K562 (cell line): ENCODE results near the gene ARHGEF7. TPM values are rescaled to one million over a fixed set of nuclear protein-coding genes. Genes with fewer than 3 reads are reported as not detected.

ENCODE experiments used
- ATAC-seq: fragments of 200-7000 bp; cut with Tn5 transposase; 3 replicates; pipeline ENCODE4 v1.9.1; 2020; ENCODE audit warnings: moderate library complexity
- BruUV-seq: library from RNA; stranded (reverse); fragments of 400-500 nt; replicated peaks from 2 replicates; lab custom pipeline; 2021; lab: Mats Ljungman, UMichigan
- CTCF ChIA-PET: fragments of 300-600 bp; formaldehyde crosslinking; extraction: SDS; loops from one replicate; lab custom pipeline; 2021; ENCODE audit warnings: low intra/inter-chr PET ratio; lab: Yijun Ruan, JAX
- POLR2A ChIA-PET: fragments of 300-600, 350-650 bp; sonication (Branson Sonifier 250); formaldehyde crosslinking; extraction: SDS; loops from one replicate; lab custom pipeline; 2021; ENCODE audit warnings: antibody characterized with exemption, inconsistent platforms; lab: Yijun Ruan, JAX
- DNase-seq, 4 experiments: peaks; one replicate each; pipeline versions ENCODE4 v3.0.0 to v3.0.0-alpha.2; 2011 to 2018; ENCODE audit warnings: low spot score in 3 of 4, mixed read lengths in 3 of 4; ENCODE audit errors: extremely low read depth in 1 of 4
- FAIRE-seq: peaks from 2 replicates; lab custom pipeline; 2011; peaks lifted over from hg19 to GRCh38; lab: Jason Lieb, UNC
- H2AFZ ChIP-seq: 2 replicates; pipeline ENCODE4 v1.6.0; 2011; ENCODE audit warnings: low read depth, low read length, control low read depth, inconsistent platforms
- H3K27ac ChIP-seq: fragments of 200-600 bp; 3 replicates; pipeline ENCODE4 v1.8.0; 2011; ENCODE audit warnings: low read depth, mild to moderate bottlenecking, control low read depth, inconsistent platforms, low read length, moderate library complexity, mixed read lengths; ENCODE audit errors: extremely low read depth
- H3K27me3 ChIP-seq, 2 experiments: fragments of 300-600 bp in 1 of 2; 2 replicates in 1 of 2; 3 replicates in 1 of 2; pipeline versions ENCODE4 v1.6.0 to v1.8.0; 2011; ENCODE audit warnings: inconsistent platforms in 2 of 2, low read length in 2 of 2, mild to moderate bottlenecking in 1 of 2, mixed read lengths in 1 of 2, moderate library complexity in 1 of 2; ENCODE audit not compliant: control insufficient read depth in 2 of 2, insufficient read depth in 2 of 2
- H3K36me3 ChIP-seq: fragments of 300-600 bp; 3 replicates; pipeline ENCODE4 v1.8.0; 2011; ENCODE audit warnings: mild to moderate bottlenecking, low read length, inconsistent platforms; ENCODE audit not compliant: control insufficient read depth, insufficient read depth
- H3K4me1 ChIP-seq, 2 experiments: fragments of 200-600 bp in 1 of 2; replicated peaks in 1 of 2; 2 replicates in 1 of 2; 3 replicates in 1 of 2; pipeline versions ENCODE4 v1.5.1 to v1.8.0; 2011; ENCODE audit warnings: inconsistent platforms in 2 of 2, low read length in 2 of 2, mild to moderate bottlenecking in 1 of 2, mixed read lengths in 1 of 2, moderate library complexity in 1 of 2; ENCODE audit not compliant: control insufficient read depth in 2 of 2, insufficient read depth in 2 of 2
- H3K4me2 ChIP-seq: 2 replicates; pipeline ENCODE4 v1.6.1; 2011; ENCODE audit warnings: low read length, control low read depth, inconsistent platforms, mixed read lengths; ENCODE audit not compliant: insufficient read depth
- H3K4me3 ChIP-seq: fragments of 200-600 bp; sonication (generic), shearing (Covaris generic); 2 replicates; pipeline ENCODE4 v1.5.1; 2016; ENCODE audit warnings: control low read depth, inconsistent platforms
- H3K79me2 ChIP-seq: fragments of 200-600 bp; 3 replicates; pipeline ENCODE4 v1.8.0; 2011; ENCODE audit warnings: low read length, inconsistent platforms; ENCODE audit not compliant: control insufficient read depth, insufficient read depth
- H3K9ac ChIP-seq, 2 experiments: 2 replicates each; pipeline versions ENCODE4 v1.6.0 to v1.6.1; 2011; ENCODE audit warnings: low read depth in 2 of 2, low read length in 2 of 2, control low read depth in 1 of 2, inconsistent platforms in 1 of 2, mild to moderate bottlenecking in 1 of 2, mixed read lengths in 1 of 2; ENCODE audit not compliant: insufficient read depth in 1 of 2
- H3K9me1 ChIP-seq: one replicate; pipeline ENCODE4 v1.6.0; 2011; ENCODE audit warnings: inconsistent platforms, mild to moderate bottlenecking, low read length, moderate library complexity; ENCODE audit not compliant: control insufficient read depth, insufficient read depth
- H3K9me3 ChIP-seq: replicated peaks from 2 replicates; pipeline ENCODE4 v1.5.1; 2011; ENCODE audit warnings: low read depth, low read length, inconsistent platforms; ENCODE audit not compliant: control insufficient read depth, insufficient read depth
- H4K20me1 ChIP-seq: replicated peaks from 2 replicates; pipeline ENCODE4 v1.6.1; 2011; ENCODE audit warnings: low read length, inconsistent platforms, mixed read lengths; ENCODE audit not compliant: control insufficient read depth, insufficient read depth
- CHD4 ChIP-seq: fragments of 200-600 bp; sonication (generic); IDR thresholded peaks from 3 replicates; pipeline ENCODE4 v1.6.1; 2012; ENCODE audit warnings: low read depth, mild to moderate bottlenecking, mixed read lengths, low read length, inconsistent platforms; ENCODE audit not compliant: insufficient read depth, insufficient replicate concordance, poor library complexity, severe bottlenecking
- CTCF ChIP-seq, 3 experiments: IDR thresholded peaks in 2 of 3; conservative IDR thresholded peaks in 1 of 3; 2 replicates each; pipeline ENCODE4 v1.5.1; 2011 to 2012; ENCODE audit warnings: low read length in 3 of 3, mild to moderate bottlenecking in 3 of 3, control low read depth in 2 of 3, improper control_type of control experiment in 1 of 3, inconsistent platforms in 1 of 3, low read depth in 1 of 3, mixed read lengths in 1 of 3, moderate library complexity in 1 of 3; ENCODE audit not compliant: insufficient read depth in 2 of 3
- GTF2B ChIP-seq: IDR thresholded peaks from 2 replicates; pipeline ENCODE4 v1.6.1; 2011; ENCODE audit not compliant: insufficient read length; ENCODE audit errors: extremely low read depth
- HDAC1 ChIP-seq, 2 experiments: fragments of 450-650 bp; IDR thresholded peaks; 2 replicates each; pipeline ENCODE4 v1.6.1; 2016 to 2017; ENCODE audit warnings: inconsistent platforms in 1 of 2, mild to moderate bottlenecking in 1 of 2, moderate library complexity in 1 of 2
- MAZ ChIP-seq, 2 experiments: fragments of 450-650 bp in 1 of 2; sonication (generic) in 1 of 2; formaldehyde crosslinking; IDR thresholded peaks in 1 of 2; conservative IDR thresholded peaks in 1 of 2; 2 replicates each; pipeline versions ENCODE4 v1.4.0 to v1.5.0; 2020; ENCODE audit warnings: mild to moderate bottlenecking in 1 of 2, missing genetic modification reagents in 1 of 2
- NRF1 ChIP-seq, 2 experiments: fragments of 450-650 bp; IDR thresholded peaks in 1 of 2; conservative IDR thresholded peaks in 1 of 2; 2 replicates each; pipeline ENCODE4 v1.6.1; 2014; ENCODE audit warnings: mild to moderate bottlenecking in 2 of 2
- PBX2 ChIP-seq, 2 experiments: IDR thresholded peaks in 1 of 2; conservative IDR thresholded peaks in 1 of 2; 2 replicates each; pipeline ENCODE4 v1.6.1; 2016; ENCODE audit warnings: low read depth in 2 of 2, mild to moderate bottlenecking in 1 of 2, missing compliant biosample characterization in 1 of 2, missing genetic modification characterization in 1 of 2, moderate library complexity in 1 of 2
- SIRT6 ChIP-seq: IDR thresholded peaks from one replicate; pipeline ENCODE4 v1.6.1; 2012; ENCODE audit warnings: low read depth, mild to moderate bottlenecking, control low read depth, inconsistent platforms, low read length, moderate library complexity
- SMAD4 ChIP-seq: fragments of 250-450 bp; sonication (Bioruptor Pico); conservative IDR thresholded peaks from 2 replicates; pipeline ENCODE4 v1.8.0; 2021; ENCODE audit warnings: inconsistent platforms, mild to moderate bottlenecking, moderate library complexity
- SPI1 ChIP-seq: IDR thresholded peaks from 2 replicates; pipeline ENCODE4 v1.6.1; 2011; ENCODE audit warnings: low read depth, low read length, control low read depth, borderline replicate concordance
- STAG1 ChIP-seq: sonication (generic); formaldehyde crosslinking; IDR thresholded peaks from 2 replicates; pipeline ENCODE4 v1.5.0; 2020; ENCODE audit warnings: missing genetic modification reagents, borderline replicate concordance
- ZNF23 ChIP-seq: fragments of 250-450 bp; sonication (Bioruptor Pico); IDR thresholded peaks from 2 replicates; pipeline ENCODE4 v1.4.0; 2020; ENCODE audit warnings: mild to moderate bottlenecking
- WGBS: fragments of 100-300 bp; shearing (Covaris generic); methylation state at CpG from one replicate; pipeline ENCODE4 v1.1.6; 2016; ENCODE audit warnings: low coverage, mixed read lengths; ENCODE audit not compliant: insufficient coverage; ENCODE audit errors: missing lambda C conversion rate; 5-methylcytosine and 5-hydroxymethylcytosine counted together
- in situ Hi-C: fragments of 300-500 bp; cut with MboI; formaldehyde crosslinking; loops from 4 replicates; pipeline ENCODE4 v1.15.0; 2018; ENCODE audit warnings: inconsistent platforms, mixed read lengths
- intact Hi-C: fragments of 100-400 bp; cut with micrococcal nuclease; formaldehyde crosslinking; loops from 2 replicates; pipeline ENCODE4 v1.14.2; 2022
- polyA plus RNA-seq, 8 experiments: library from polyadenylated mRNA; depleted of rRNA in 4 of 8; stranded (reverse) in 5 of 8; unstranded in 3 of 8; fragments of >200 nt; fragmentation: Nextera tagmentation in 2 of 8; fragmentation: Illumina TruSeq in 1 of 8; extraction: Ambion mirVana in 2 of 8; extraction: Trizol in 1 of 8; gene quantifications; 2 replicates each; pipeline versions ENCODE4 v1.2.1 to v1.2.3, GENCODE V29; 2011 to 2014; ENCODE audit warnings: inconsistent platforms in 1 of 8, missing spikeins in 1 of 8
- total RNA-seq, 7 experiments: library from RNA; depleted of rRNA in 6 of 7; stranded (reverse); fragments of >200 nt in 6 of 7; fragmentation: Illumina TruSeq in 2 of 7; extraction: Trizol in 2 of 7; gene quantifications; 2 replicates each; pipeline versions ENCODE4 v1.2.1 to v1.2.3, GENCODE V29; 2011 to 2021; ENCODE audit warnings: low replicate concordance in 1 of 7
- TF ChIP-seq, protein P1 (sequence below): fragments of 450-650 bp; IDR thresholded peaks from 2 replicates; pipeline ENCODE4 v1.6.1; 2016; ENCODE audit warnings: missing biosample characterization, missing genetic modification characterization

Gene ARHGEF7
- total and polyA plus RNA-seq, 9 of the 15 experiments (the other 6 are each of a cell fraction or from before 2014, with no cell fraction given) = 2.1 to 26.8 (median 17.5) TPM

- H2AFZ ChIP-seq = peak overlapping the region; percentile 89
- ChIA-PET POLR2A (interaction anchor here (0.5 kb wide), 1 partner anchor 48 kb away, joined by 3 read pairs; no protein-coding TSS in a partner anchor), CTCF (no interaction called here)
- H3K9me3 ChIP-seq = no peaks in the 10 kb centered on the region
- H3K4me2 ChIP-seq = peak overlapping the region; percentile 98
- peaks cover 4 to 12% of the 10 kb centered on the region in 2 experiments; a peak in 3 of 5 replicates for H3K4me1 ChIP-seq
- intact Hi-C loops = loop anchor here (5.0 kb wide), 1 partner anchor 68 kb away; no protein-coding TSS in a partner anchor
- no peaks in the 10 kb centered on the region for H3K27me3 ChIP-seq
- H3K27ac ChIP-seq = peak overlapping the region; percentile 91
- peaks cover 47% of the 10 kb centered on the region for H3K79me2 ChIP-seq
- DNase-seq = peak; percentile 45 to 63 (median 52)
- no peaks in the 10 kb centered on the region for H4K20me1 ChIP-seq
- WGBS = 0% methylated on average over 5 of the region's 31 CpGs
- H3K9me1 ChIP-seq = no peaks in the 10 kb centered on the region
- no TSS peak for BruUV-seq
- no peak for FAIRE-seq
- ATAC-seq = peak; percentile 76
- in situ Hi-C loops = no loop called here
- peaks cover 8% of the 10 kb centered on the region; the same call in 2 of the 3 replicates for H3K36me3 ChIP-seq
- peak overlapping the region; percentile 93 for H3K4me3 ChIP-seq
- H3K9ac ChIP-seq = peak overlapping the region; percentile 91 to 96
- no peak for TF ChIP-seq ZNF23 (CRISPR knock-in tag)
- no peak for TF ChIP-seq SIRT6
- peak in 1 of 3 experiments; percentile 8; a peak in 1 of 6 replicates for TF ChIP-seq CTCF (IDR thresholded peaks at IDR 0.05 in 2 of 3, conservative IDR thresholded peaks at IDR 0.05 in 1 of 3; ENCODE audit: insufficient read depth in 2 of 3, low read depth in 1 of 3, low read length in 3 of 3)
- no peak for TF ChIP-seq GTF2B
- no peak for TF ChIP-seq CHD4
- no peak for TF ChIP-seq MAZ (CRISPR knock-in tag; conservative IDR thresholded peaks at IDR 0.05 in 1 of 2, IDR thresholded peaks at IDR 0.05 in 1 of 2)
- TF ChIP-seq, protein P1, sequence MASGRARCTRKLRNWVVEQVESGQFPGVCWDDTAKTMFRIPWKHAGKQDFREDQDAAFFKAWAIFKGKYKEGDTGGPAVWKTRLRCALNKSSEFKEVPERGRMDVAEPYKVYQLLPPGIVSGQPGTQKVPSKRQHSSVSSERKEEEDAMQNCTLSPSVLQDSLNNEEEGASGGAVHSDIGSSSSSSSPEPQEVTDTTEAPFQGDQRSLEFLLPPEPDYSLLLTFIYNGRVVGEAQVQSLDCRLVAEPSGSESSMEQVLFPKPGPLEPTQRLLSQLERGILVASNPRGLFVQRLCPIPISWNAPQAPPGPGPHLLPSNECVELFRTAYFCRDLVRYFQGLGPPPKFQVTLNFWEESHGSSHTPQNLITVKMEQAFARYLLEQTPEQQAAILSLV (tag) = no peak
- TF ChIP-seq HDAC1 (IDR thresholded peaks at IDR 0.05) = no peak
- TF ChIP-seq SPI1 = no peak
- TF ChIP-seq STAG1 (CRISPR knock-in tag) = no peak
- no peak for TF ChIP-seq SMAD4 (CRISPR knock-in tag)
- no peak for TF ChIP-seq PBX2 (CRISPR knock-in tag; IDR thresholded peaks at IDR 0.05; ENCODE audit: low read depth)
- TF ChIP-seq PBX2 (tag; conservative IDR thresholded peaks at IDR 0.05; ENCODE audit: low read depth) = no peak
- peak; percentile 37 to 42; a peak in 3 of 4 replicates for TF ChIP-seq NRF1 (conservative IDR thresholded peaks at IDR 0.05 in 1 of 2, IDR thresholded peaks at IDR 0.05 in 1 of 2)
Observed at GRCh38 chr13:111153977-111154332, 38.8 kb downstream of the ARHGEF7 start.
